Liver (tissue), 9 donors: ENCODE results near the gene NR4A2. TPM values are rescaled to one million over a fixed set of nuclear protein-coding genes. Genes with fewer than 3 reads are reported as not detected.

Source experiments
- DNase-seq: peaks from one replicate; pipeline ENCODE4 v3.0.0-alpha.2; 2017; ENCODE audit warnings: low spot score
- H3K27ac ChIP-seq, 2 donors: one replicate each; pipeline ENCODE4 v1.7.0; 2013; ENCODE audit warnings: inconsistent platforms in 2 of 2, low read length in 2 of 2, control low read depth in 1 of 2, low read depth in 1 of 2, mild to moderate bottlenecking in 1 of 2
- H3K27me3 ChIP-seq, 4 donors: one replicate each; pipeline versions ENCODE4 v1.6.1 to v1.7.0; 2013; ENCODE audit warnings: low read length in 3 of 4, inconsistent platforms in 1 of 4, mild to moderate bottlenecking in 1 of 4, moderate library complexity in 1 of 4; ENCODE audit not compliant: control insufficient read depth in 4 of 4, insufficient read depth in 4 of 4
- H3K36me3 ChIP-seq, 4 donors: one replicate each; pipeline versions ENCODE4 v1.6.1 to v1.7.0; 2013; ENCODE audit warnings: low read length in 3 of 4, mild to moderate bottlenecking in 3 of 4, low read depth in 1 of 4, moderate library complexity in 1 of 4; ENCODE audit not compliant: control insufficient read depth in 4 of 4, insufficient read depth in 3 of 4
- H3K4me1 ChIP-seq, 4 donors: one replicate each; pipeline versions ENCODE4 v1.6.1 to v1.7.0; 2013; ENCODE audit warnings: low read length in 3 of 4, mild to moderate bottlenecking in 3 of 4, moderate library complexity in 1 of 4; ENCODE audit not compliant: control insufficient read depth in 4 of 4, insufficient read depth in 4 of 4
- H3K4me3 ChIP-seq, 3 donors: one replicate each; pipeline versions ENCODE4 v1.6.1 to v1.7.0; 2013; ENCODE audit warnings: low read length in 3 of 3, control low read depth in 1 of 3, low read depth in 1 of 3, mild to moderate bottlenecking in 1 of 3
- H3K9ac ChIP-seq, 2 donors: one replicate each; pipeline ENCODE4 v1.7.0; 2013; ENCODE audit warnings: low read length in 2 of 2, mild to moderate bottlenecking in 2 of 2, moderate library complexity in 2 of 2, control low read depth in 1 of 2, low read depth in 1 of 2
- H3K9me3 ChIP-seq, 4 donors: one replicate each; pipeline versions ENCODE4 v1.6.1 to v1.7.0; 2013; ENCODE audit warnings: low read length in 3 of 4; ENCODE audit not compliant: control insufficient read depth in 4 of 4
- FOXA2 ChIP-seq: IDR thresholded peaks from 2 replicates; pipeline ENCODE4 v1.6.1; 2016; ENCODE audit warnings: antibody characterized with exemption
- GABPA ChIP-seq, 2 donors: IDR thresholded peaks in 1 of 2; conservative IDR thresholded peaks in 1 of 2; 2 replicates each; pipeline ENCODE4 v1.6.1; 2016; ENCODE audit warnings: antibody characterized with exemption in 2 of 2, mild to moderate bottlenecking in 1 of 2, moderate library complexity in 1 of 2
- HNF4A ChIP-seq, 2 donors: conservative IDR thresholded peaks; 2 replicates each; pipeline ENCODE4 v1.6.1; 2016; ENCODE audit warnings: antibody characterized with exemption in 2 of 2, mild to moderate bottlenecking in 2 of 2
- HNF4G ChIP-seq: IDR thresholded peaks from 2 replicates; pipeline ENCODE4 v1.6.1; 2016; ENCODE audit warnings: antibody characterized with exemption
- JUND ChIP-seq, 2 donors: IDR thresholded peaks; 2 replicates each; pipeline ENCODE4 v1.6.1; 2016; ENCODE audit warnings: antibody characterized with exemption in 2 of 2
- NR2F2 ChIP-seq: IDR thresholded peaks from 2 replicates; pipeline ENCODE4 v1.6.1; 2016; ENCODE audit warnings: antibody characterized with exemption
- RAD21 ChIP-seq, 2 donors: IDR thresholded peaks; 2 replicates each; pipeline ENCODE4 v1.6.1; 2016; ENCODE audit warnings: antibody characterized with exemption in 2 of 2, mild to moderate bottlenecking in 2 of 2
- RXRA ChIP-seq, 2 donors: IDR thresholded peaks; 2 replicates each; pipeline ENCODE4 v1.6.1; 2017 to 2018; ENCODE audit warnings: antibody characterized with exemption in 2 of 2, mild to moderate bottlenecking in 1 of 2
- SP1 ChIP-seq: IDR thresholded peaks from 2 replicates; pipeline ENCODE4 v1.6.1; 2018; ENCODE audit warnings: antibody characterized with exemption, mild to moderate bottlenecking
- TAF1 ChIP-seq: conservative IDR thresholded peaks from 2 replicates; pipeline ENCODE4 v1.6.1; 2016; ENCODE audit warnings: antibody characterized with exemption, mild to moderate bottlenecking
- YY1 ChIP-seq: IDR thresholded peaks from 2 replicates; pipeline ENCODE4 v1.6.1; 2016; ENCODE audit warnings: antibody characterized with exemption, mild to moderate bottlenecking
- WGBS: extraction: QIAGEN DNeasy Blood & Tissue Kit; methylation state at CpG from one replicate; pipeline ENCODE4 v1.1.7; 2013; 5-methylcytosine and 5-hydroxymethylcytosine counted together
- polyA plus RNA-seq, 2 donors: library from polyadenylated mRNA; stranded (reverse) in 1 of 2; unstranded in 1 of 2; fragments of 200-250 nt in 1 of 2; fragments of >200 nt in 1 of 2; fragmentation: Nextera tagmentation in 1 of 2; extraction: Ambion mirVana in 1 of 2; gene quantifications; one replicate each; pipeline versions ENCODE4 v1.2.1 to v1.2.3, GENCODE V29; 2013 to 2015
- total RNA-seq, 2 donors: library from RNA; depleted of rRNA; stranded (reverse); fragments of >200 nt; gene quantifications; one replicate each; pipeline ENCODE4 v1.2.3, GENCODE V29; 2014
- TF ChIP-seq, protein P1 (sequence below): IDR thresholded peaks from 2 replicates; pipeline ENCODE4 v1.6.1; 2016; ENCODE audit warnings: antibody characterized with exemption
- TF ChIP-seq, protein P2 (sequence below): IDR thresholded peaks from 2 replicates; pipeline ENCODE4 v1.6.1; 2016; ENCODE audit warnings: antibody characterized with exemption
- TF ChIP-seq, protein P3 (sequence below): IDR thresholded peaks from 2 replicates; pipeline ENCODE4 v1.6.1; 2016; ENCODE audit warnings: antibody characterized with exemption, mild to moderate bottlenecking
- TF ChIP-seq, protein P4 (sequence below): fragments of 150-350 bp; IDR thresholded peaks from 2 replicates; pipeline ENCODE4 v1.5.1; 2017; ENCODE audit warnings: improper control_type of control experiment, low read depth, low read length; ENCODE audit not compliant: missing input control
- donor health status: healthy.
- donor health status: healthy.
- donor health status: healthy.
- donor health status: healthy.
- donor health status: healthy.

Gene NR4A2
- total and polyA plus RNA-seq, 4 donors, result 0.08 to 0.96 (median 0.25) TPM

DNA sequence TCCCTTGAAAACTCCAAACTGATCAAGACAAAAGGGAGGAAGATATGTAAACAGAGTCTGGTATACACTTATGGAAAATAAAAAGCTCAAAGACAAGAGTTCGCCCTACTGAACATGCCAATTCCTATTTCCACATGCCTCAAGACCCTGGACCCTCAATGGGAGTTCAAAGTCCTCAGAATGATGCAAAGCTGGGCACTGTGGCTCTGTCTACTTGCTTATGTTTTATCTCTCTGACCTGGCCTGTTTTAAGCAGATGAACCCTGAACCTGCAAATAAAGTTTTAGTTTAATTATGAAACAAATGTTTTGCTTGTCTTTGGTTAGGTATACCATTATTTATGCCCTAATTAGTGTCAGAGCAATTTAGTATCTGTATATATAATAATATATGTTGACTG is 22.6 kb downstream of the NR4A2 start:
- WGBS, result 34% methylated on average over 1 of the region's 1 CpG
- no peaks in the 10 kb centered on the region for H3K9me3 ChIP-seq
- H3K27me3 ChIP-seq, result no peaks in the 10 kb centered on the region
- H3K4me1 ChIP-seq, result peaks cover 0 to 8% (median 3%) of the 10 kb centered on the region in 4 donors
- no peaks in the 10 kb centered on the region for H3K36me3 ChIP-seq
- H3K9ac ChIP-seq, result no peak overlapping the region
- no peak for DNase-seq
- H3K27ac ChIP-seq, result no peak overlapping the region
- no peak overlapping the region for H3K4me3 ChIP-seq
- no peak for TF ChIP-seq GABPA (IDR thresholded peaks at IDR 0.05 in 1 of 2, conservative IDR thresholded peaks at IDR 0.05 in 1 of 2)
- TF ChIP-seq, protein P1, sequence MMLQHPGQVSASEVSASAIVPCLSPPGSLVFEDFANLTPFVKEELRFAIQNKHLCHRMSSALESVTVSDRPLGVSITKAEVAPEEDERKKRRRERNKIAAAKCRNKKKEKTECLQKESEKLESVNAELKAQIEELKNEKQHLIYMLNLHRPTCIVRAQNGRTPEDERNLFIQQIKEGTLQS, result peak; percentile 53
- peak; percentile 83 for TF ChIP-seq HNF4G
- TF ChIP-seq NR2F2, result no peak
- no peak for TF ChIP-seq FOXA2
- TF ChIP-seq, protein P2, sequence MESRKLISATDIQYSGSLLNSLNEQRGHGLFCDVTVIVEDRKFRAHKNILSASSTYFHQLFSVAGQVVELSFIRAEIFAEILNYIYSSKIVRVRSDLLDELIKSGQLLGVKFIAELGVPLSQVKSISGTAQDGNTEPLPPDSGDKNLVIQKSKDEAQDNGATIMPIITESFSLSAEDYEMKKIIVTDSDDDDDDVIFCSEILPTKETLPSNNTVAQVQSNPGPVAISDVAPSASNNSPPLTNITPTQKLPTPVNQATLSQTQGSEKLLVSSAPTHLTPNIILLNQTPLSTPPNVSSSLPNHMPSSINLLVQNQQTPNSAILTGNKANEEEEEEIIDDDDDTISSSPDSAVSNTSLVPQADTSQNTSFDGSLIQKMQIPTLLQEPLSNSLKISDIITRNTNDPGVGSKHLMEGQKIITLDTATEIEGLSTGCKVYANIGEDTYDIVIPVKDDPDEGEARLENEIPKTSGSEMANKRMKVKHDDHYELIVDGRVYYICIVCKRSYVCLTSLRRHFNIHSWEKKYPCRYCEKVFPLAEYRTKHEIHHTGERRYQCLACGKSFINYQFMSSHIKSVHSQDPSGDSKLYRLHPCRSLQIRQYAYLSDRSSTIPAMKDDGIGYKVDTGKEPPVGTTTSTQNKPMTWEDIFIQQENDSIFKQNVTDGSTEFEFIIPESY, result peak; percentile 46
- TF ChIP-seq SP1, result peak; percentile 76
- TF ChIP-seq, protein P3, sequence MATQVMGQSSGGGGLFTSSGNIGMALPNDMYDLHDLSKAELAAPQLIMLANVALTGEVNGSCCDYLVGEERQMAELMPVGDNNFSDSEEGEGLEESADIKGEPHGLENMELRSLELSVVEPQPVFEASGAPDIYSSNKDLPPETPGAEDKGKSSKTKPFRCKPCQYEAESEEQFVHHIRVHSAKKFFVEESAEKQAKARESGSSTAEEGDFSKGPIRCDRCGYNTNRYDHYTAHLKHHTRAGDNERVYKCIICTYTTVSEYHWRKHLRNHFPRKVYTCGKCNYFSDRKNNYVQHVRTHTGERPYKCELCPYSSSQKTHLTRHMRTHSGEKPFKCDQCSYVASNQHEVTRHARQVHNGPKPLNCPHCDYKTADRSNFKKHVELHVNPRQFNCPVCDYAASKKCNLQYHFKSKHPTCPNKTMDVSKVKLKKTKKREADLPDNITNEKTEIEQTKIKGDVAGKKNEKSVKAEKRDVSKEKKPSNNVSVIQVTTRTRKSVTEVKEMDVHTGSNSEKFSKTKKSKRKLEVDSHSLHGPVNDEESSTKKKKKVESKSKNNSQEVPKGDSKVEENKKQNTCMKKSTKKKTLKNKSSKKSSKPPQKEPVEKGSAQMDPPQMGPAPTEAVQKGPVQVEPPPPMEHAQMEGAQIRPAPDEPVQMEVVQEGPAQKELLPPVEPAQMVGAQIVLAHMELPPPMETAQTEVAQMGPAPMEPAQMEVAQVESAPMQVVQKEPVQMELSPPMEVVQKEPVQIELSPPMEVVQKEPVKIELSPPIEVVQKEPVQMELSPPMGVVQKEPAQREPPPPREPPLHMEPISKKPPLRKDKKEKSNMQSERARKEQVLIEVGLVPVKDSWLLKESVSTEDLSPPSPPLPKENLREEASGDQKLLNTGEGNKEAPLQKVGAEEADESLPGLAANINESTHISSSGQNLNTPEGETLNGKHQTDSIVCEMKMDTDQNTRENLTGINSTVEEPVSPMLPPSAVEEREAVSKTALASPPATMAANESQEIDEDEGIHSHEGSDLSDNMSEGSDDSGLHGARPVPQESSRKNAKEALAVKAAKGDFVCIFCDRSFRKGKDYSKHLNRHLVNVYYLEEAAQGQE, result no peak
- TF ChIP-seq YY1, result no peak
- peak; percentile 11 to 34 for TF ChIP-seq RAD21 (IDR thresholded peaks at IDR 0.05)
- TF ChIP-seq RXRA (IDR thresholded peaks at IDR 0.05), result peak; percentile 64 to 66
- TF ChIP-seq, protein P4, sequence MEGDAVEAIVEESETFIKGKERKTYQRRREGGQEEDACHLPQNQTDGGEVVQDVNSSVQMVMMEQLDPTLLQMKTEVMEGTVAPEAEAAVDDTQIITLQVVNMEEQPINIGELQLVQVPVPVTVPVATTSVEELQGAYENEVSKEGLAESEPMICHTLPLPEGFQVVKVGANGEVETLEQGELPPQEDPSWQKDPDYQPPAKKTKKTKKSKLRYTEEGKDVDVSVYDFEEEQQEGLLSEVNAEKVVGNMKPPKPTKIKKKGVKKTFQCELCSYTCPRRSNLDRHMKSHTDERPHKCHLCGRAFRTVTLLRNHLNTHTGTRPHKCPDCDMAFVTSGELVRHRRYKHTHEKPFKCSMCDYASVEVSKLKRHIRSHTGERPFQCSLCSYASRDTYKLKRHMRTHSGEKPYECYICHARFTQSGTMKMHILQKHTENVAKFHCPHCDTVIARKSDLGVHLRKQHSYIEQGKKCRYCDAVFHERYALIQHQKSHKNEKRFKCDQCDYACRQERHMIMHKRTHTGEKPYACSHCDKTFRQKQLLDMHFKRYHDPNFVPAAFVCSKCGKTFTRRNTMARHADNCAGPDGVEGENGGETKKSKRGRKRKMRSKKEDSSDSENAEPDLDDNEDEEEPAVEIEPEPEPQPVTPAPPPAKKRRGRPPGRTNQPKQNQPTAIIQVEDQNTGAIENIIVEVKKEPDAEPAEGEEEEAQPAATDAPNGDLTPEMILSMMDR, result no peak
- TF ChIP-seq HNF4A (conservative IDR thresholded peaks at IDR 0.05), result peak; percentile 94 to 97
- TF ChIP-seq TAF1, result no peak
- peak in 1 of 2 donors; percentile 45 for TF ChIP-seq JUND (IDR thresholded peaks at IDR 0.05)

DNA sequence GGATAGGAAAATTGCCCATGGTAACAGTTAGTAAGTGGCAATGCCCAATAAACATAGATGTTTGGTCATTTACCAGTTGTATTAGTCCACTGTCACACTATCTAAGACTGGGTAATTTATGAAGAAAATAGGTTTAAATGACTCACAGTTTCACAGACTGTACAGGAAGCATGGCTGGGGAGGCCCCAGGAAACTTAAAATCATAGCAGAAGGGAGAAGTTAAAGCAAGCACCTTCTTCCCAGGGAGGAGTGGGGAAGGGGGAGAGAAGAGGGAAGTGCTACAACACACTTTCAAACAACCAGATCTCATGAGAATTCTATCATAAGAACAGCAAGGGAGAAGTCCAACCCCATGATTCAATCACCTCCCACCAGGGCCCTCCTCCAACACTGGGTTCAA is 23.4 kb downstream of the NR4A2 start:
- Histone ChIP-seq H3K9ac (no peak overlapping the region), H3K27me3 (no peaks in the 10 kb centered on the region), H3K36me3 (no peaks in the 10 kb centered on the region), H3K9me3 (no peaks in the 10 kb centered on the region), H3K4me3 (no peak overlapping the region), H3K4me1 (peaks cover 0 to 8% (median 3%) of the 10 kb centered on the region in 4 donors), H3K27ac (no peak overlapping the region)
- no peak for DNase-seq
- TF ChIP-seq YY1 (no peak), RXRA (IDR thresholded peaks at IDR 0.05) (no peak)
- TF ChIP-seq, protein P1, result no peak
